Stimulated activated CD4-positive, alpha-beta T cell treated with anti-CD3 and anti-CD28 coated beads, TNF-alpha, amount 100 ng/mL, for 1 hour (primary cell): ENCODE measurements around the gene PPP2R5C.

Source experiments
- DNase-seq, 3 donors: peaks; one replicate each; pipeline ENCODE4 v3.0.0-alpha.2; 2020; ENCODE audit warnings: low read depth in 3 of 3, low spot score in 1 of 3

Gene PPP2R5C

GRCh38 chr14:101859958-101860357 lies 98.4 kb downstream of the PPP2R5C start:
- DNase-seq: no peak

- no peak for DNase-seq
Measured at GRCh38 chr14:101861464-101861863, 100.0 kb downstream of the PPP2R5C start.

DNA sequence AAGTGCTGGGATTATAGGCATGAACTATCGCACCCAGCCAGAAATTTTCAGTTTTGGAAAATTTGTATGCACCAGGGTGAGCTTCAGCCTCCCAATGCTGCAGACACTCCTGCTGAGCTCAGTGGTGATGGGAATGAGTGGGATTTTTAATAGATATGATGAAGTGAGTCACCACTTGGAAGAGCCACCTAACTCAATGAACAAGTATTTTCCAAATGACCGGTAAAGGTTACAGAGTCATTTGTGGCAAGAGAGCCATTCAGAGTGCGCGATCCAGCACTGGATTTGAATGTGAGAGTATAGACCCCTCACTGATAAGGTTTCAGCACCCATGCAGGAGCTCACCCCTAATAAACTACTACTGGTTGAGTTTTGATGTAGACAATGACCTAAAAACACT lies 100.7 kb downstream of the PPP2R5C start:
- DNase-seq: no peak

DNA sequence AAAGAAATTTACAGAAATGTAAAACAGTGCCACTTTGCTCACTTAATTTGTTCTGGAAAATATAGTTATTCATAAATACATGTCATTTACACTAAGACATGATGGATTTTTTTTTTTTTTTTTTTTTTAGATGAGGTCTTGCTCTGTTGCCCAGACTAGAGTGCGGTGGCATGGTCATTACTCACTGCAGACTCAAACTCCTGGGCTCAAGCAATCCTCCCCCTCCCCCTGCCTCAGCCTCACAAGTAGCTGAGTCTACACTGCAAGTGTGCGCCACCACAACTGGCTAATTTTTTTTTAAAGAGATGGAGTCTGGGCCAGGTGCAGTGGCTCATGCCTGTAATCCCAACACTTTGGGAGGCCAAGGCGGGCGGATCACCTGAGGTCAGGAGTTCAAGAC lies 101.2 kb downstream of the PPP2R5C start:
- no peak for DNase-seq

DNA sequence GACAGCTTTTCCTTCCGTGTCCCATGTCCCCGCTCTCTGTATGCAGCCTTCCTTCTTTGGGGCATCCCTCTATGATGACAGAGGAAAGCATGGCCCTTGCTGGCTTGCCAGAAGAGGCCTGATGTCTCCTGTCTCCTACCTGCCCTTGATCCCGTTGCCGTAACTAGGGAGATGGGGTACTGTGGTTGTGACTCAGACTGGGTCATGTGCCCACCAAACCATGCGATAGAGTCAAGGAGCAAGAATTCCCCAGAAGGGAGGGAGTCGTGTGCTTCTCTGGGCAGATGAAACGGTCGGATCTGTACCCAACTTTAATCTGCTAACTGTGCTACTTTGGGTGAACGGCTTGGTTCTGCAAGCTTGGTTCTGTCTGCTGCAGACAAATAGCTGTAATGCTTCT lies 103.8 kb downstream of the PPP2R5C start:
- no peak for DNase-seq

DNA sequence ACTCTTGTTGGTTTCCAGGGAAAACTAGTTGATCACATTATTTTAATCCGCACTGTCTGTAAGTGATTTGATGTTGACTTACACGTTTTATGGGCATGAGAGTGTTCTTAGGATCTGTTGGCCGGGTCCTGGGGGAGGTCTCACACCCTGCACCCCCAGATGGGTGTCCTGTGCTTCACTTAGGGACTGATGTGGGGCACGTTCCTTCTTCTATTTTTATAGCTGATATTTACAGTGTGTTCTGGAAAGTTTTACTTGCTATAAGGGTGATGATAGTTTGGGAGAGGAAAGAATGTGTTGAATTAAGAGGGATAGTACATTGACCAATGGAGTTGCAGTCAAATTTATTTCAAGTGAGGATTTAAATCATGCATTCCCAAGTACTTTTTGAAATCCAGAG lies 106.3 kb downstream of the PPP2R5C start:
- no peak for DNase-seq

GRCh38 chr14:101869217-101869616 lies 107.7 kb downstream of the PPP2R5C start:
- DNase-seq: no peak

DNA sequence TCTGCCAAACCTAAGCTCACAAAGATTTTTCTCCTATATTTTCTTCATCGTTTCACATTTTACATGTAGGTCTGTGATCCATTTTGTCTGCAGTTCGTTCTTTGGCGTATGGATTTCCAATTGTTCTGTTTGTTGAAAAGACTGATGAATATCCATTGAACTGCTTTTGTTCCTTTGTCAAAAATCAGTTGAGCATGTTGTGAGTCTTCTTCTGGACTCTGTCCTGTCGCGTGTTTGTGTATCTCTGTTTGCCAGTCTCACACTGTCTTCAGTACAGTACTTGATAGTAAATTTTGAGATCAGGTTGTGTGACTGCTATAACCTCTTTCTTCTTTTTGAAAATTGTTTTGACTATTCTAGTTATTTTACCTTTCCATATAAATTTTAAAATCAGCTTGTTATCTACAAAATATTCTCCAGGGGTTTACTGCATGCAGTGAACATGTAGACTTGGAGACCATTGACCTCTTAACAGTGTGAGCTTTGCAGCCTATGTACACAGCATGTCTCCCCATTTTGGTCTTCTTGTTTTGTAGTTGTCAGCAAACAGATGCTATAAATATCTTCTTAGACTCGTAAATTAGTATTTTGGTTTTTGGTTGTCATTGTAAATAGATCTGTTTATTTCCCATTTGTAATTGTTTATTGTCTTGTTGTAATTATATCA lies 108.9 kb downstream of the PPP2R5C start:
- DNase-seq: no peak

DNA sequence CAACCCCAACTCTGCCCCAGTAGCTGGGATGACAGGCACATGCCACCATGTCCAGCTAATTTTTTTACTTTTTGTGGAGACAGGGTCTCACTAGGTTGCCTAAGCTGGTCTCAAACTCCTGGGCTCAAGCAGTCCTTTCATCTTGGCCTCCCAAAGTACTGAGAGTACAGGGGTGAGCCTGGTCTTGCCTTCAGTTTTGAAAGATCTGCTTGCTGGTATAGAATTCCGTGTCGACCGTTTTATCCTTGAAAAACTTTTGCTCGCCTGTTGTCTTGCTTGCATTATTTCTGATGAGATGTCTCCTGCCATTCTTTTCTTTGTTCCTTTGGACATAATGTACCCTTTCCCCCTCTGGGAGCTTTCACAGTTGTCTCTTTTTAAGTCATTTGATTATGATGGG lies 110.8 kb downstream of the PPP2R5C start:
- no peak for DNase-seq

- no peak for DNase-seq
Measured at GRCh38 chr14:101873076-101873825, 111.7 kb downstream of the PPP2R5C start.

GRCh38 chr14:101873991-101874390 lies 112.5 kb downstream of the PPP2R5C start:
- DNase-seq: no peak

DNA sequence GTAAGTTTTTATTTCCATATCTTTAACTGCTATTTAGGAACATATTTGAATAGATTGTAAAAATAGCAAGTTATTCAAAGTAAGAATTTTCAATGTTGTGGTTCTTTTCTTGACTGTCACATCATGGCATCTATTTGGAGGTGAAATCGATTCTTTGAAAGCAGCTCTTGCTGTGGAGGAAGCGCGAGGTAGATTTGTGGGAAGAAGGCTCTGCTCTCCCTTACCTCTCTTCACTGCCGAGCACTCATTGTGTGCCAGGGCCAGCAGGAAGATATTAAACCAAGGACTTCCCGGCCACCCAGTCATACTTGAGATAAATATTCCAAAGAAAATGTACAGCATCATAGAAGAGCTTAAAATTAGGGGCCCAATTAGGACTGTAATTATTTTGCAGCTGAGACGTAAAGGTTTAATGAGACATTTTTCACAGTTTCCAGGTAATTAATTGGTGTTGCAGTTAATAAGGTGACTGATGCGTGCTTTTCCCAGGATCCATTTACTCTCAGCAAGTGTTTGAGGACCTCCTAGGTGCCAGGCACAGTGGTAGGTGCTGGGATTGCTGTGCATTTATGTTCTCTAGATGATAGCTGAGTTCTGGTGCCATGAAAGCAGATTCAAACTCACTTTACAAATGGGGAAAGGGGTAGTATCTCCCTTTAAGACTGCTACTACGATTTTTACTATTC lies 113.7 kb downstream of the PPP2R5C start:
- DNase-seq: no peak

- no peak for DNase-seq
Measured at GRCh38 chr14:101875727-101876554, 114.4 kb downstream of the PPP2R5C start.

- DNase-seq: peak; percentile 14 to 36 (median 15)
Measured at GRCh38 chr14:101876555-101876938, 115.0 kb downstream of the PPP2R5C start.

- no peak for DNase-seq
Measured at GRCh38 chr14:101877766-101878165, 116.3 kb downstream of the PPP2R5C start.

GRCh38 chr14:101878211-101878821 lies 116.8 kb downstream of the PPP2R5C start:
- DNase-seq: no peak

- no peak for DNase-seq
Measured at GRCh38 chr14:101878822-101879528, 117.5 kb downstream of the PPP2R5C start.

DNA sequence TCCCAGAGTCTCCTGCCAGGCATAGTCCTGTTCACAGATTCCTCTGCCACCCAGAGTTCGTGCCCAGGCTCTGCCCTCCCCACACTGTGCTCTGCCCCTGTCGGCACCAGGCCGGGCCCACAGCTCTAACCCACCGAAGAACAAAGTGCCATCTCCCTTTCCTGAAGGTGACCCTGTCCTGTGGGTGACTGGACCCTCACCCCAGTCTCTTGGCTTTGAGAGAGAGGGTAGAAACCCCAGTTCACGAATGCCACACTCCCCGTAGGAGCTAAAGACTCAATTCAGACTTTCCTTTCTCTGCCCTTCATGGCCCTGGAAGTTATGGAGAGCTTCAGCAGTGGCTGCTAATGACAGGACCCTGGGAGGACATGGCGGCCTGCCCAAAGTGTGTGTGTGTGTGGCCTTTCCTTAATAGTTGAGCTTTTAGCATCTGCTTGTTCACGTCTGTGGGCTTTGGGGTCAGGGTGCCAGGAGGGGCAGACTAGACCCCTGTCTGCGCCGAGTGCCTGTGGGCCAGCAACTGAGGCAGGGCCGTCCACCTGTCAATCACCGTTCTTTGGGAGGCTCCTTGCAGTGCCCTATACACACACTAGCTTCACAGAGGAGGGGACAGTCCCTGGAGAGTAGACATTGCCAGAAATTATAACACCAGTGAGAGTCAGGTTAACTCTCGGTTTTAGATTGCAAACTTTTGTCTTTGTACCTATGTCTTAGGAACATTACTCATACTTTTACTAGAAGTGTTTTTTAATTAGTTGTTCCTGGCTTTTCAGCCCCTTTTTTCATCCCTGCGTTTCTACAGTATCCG lies 118.2 kb downstream of the PPP2R5C start:
- no peak for DNase-seq

GRCh38 chr14:101881426-101881825 lies 119.9 kb downstream of the PPP2R5C start:
- no peak for DNase-seq
